Activated naive CD8-positive, alpha-beta T cell treated with anti-CD3 and anti-CD28 coated beads, Interleukin-2, amount 50 U/mL, for 24 hours (primary cell): ENCODE results near the gene SLC39A11.
"Not testable (repeated sequence)": the region's sequence is repeated elsewhere in the genome, so short reads cannot be mapped to it uniquely, and the experiment has no call there.

Source experiments
- ATAC-seq: fragments of 150-1000 bp; cut with Tn5 transposase; one replicate; pipeline ENCODE4 v1.10.0; 2021
- DNase-seq: peaks from one replicate; pipeline ENCODE4 v3.0.0; 2021
- H3K27ac Mint-ChIP-seq: one replicate; pipeline ENCODE4 v1.8.0; 2021; ENCODE audit warnings: mild to moderate bottlenecking, mixed read lengths
- H3K27me3 Mint-ChIP-seq: one replicate; pipeline ENCODE4 v1.8.0; 2021; ENCODE audit warnings: mixed read lengths
- H3K36me3 Mint-ChIP-seq: one replicate; pipeline ENCODE4 v1.8.0; 2021; ENCODE audit warnings: low read depth, mixed read lengths
- H3K4me1 Mint-ChIP-seq: one replicate; pipeline ENCODE4 v1.8.0; 2021; ENCODE audit warnings: mixed read lengths
- H3K4me3 Mint-ChIP-seq: one replicate; pipeline ENCODE4 v1.8.0; 2021; ENCODE audit warnings: mild to moderate bottlenecking, moderate library complexity, mixed read lengths
- H3K9me3 Mint-ChIP-seq: one replicate; pipeline ENCODE4 v1.8.0; 2021; ENCODE audit warnings: mixed read lengths

SLC39A11 gene

GRCh38 chr17:72782985-72783701 is 309.3 kb downstream of the SLC39A11 start:
- no peaks in the 10 kb centered on the region for H3K9me3 Mint-ChIP-seq
- no peak for DNase-seq
- H3K36me3 Mint-ChIP-seq = peaks cover 6% of the 10 kb centered on the region
- H3K4me3 Mint-ChIP-seq = no peak overlapping the region
- H3K4me1 Mint-ChIP-seq = no peaks in the 10 kb centered on the region
- no peak overlapping the region for H3K27ac Mint-ChIP-seq
- H3K27me3 Mint-ChIP-seq = no peaks in the 10 kb centered on the region
- no peak for ATAC-seq

DNA sequence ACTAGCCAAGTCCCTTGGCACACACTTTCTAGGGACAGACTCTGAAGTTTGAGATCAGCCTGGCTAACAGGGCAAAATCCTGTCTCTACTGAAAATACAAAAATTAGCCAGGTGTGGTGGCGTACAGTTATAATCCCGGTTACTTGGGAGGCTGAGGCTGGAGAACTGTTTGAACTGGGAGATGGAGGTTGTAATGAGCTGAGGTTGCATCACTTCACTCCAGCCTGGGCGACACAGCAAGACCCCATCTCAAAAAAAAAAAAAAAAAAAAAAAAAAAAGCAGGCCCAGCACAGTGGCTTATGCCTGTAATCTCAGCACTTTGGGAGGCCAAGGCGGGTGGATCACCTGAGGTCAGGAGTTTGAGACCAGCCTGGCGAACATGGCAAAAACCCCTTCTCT is 310.1 kb downstream of the SLC39A11 start:
- not testable (repeated sequence) for H3K36me3 Mint-ChIP-seq, H3K4me1 Mint-ChIP-seq, H3K27me3 Mint-ChIP-seq, ATAC-seq, H3K27ac Mint-ChIP-seq, H3K9me3 Mint-ChIP-seq, DNase-seq, H3K4me3 Mint-ChIP-seq

DNA sequence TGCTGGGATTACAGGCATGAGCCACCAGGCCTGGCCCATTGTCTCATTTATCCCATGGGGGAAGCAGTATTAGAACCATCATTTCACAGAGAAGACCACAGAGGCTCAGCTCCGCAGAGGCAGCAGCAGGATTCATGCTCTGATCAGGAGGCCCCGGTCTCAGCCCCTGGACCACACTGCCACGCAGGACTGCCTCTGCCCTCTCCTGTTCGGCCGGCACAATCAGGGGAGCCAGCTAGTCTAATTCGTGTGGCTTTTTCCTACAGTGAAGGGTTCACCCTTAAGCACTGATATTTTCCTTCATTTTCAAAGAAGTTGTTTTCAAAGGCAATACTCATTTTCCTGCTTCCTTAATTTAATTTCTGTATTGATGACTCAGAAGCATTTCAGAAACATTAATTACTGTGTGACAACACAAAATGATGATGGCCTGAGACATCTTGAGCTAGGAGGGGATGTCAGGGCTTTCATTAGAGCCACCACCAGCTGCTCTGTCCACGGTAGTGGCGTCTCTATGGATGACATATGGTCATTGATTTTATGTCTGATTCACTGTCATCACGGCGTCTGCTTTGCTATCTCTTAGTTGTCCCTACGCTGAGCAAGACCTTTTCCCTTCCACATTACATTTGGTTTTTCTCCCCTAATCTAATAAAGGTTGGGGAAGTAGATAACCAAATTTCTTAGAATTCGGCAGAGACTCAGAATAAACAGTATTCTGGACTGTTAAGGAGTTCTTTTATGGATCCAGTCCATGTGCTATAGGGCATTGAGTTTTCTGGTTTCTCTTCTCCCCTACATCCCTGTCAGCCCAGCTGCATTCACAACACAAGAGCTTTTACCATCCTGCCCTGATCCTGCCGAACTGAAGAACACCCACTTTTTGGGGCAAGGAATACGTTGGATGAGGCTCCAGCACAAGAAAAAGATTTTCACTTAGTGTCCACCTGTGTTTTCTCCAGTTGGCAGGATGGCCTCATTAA is 314.0 kb downstream of the SLC39A11 start:
- no peaks in the 10 kb centered on the region for H3K9me3 Mint-ChIP-seq
- no peak overlapping the region for H3K27ac Mint-ChIP-seq
- ATAC-seq (no peak), DNase-seq (no peak)
- no peaks in the 10 kb centered on the region for H3K4me1 Mint-ChIP-seq
- H3K27me3 Mint-ChIP-seq = no peaks in the 10 kb centered on the region
- no peak overlapping the region for H3K4me3 Mint-ChIP-seq
- H3K36me3 Mint-ChIP-seq = peaks cover 5% of the 10 kb centered on the region

- ATAC-seq (no peak), DNase-seq (no peak)
- H3K27ac Mint-ChIP-seq = no peak overlapping the region
- H3K4me1 Mint-ChIP-seq = no peaks in the 10 kb centered on the region
- H3K4me3 Mint-ChIP-seq = no peak overlapping the region
- H3K9me3 Mint-ChIP-seq = no peaks in the 10 kb centered on the region
- H3K36me3 Mint-ChIP-seq = peaks cover 11% of the 10 kb centered on the region
- H3K27me3 Mint-ChIP-seq = no peaks in the 10 kb centered on the region
Measured at GRCh38 chr17:72775919-72776318, 316.6 kb downstream of the SLC39A11 start.

DNA sequence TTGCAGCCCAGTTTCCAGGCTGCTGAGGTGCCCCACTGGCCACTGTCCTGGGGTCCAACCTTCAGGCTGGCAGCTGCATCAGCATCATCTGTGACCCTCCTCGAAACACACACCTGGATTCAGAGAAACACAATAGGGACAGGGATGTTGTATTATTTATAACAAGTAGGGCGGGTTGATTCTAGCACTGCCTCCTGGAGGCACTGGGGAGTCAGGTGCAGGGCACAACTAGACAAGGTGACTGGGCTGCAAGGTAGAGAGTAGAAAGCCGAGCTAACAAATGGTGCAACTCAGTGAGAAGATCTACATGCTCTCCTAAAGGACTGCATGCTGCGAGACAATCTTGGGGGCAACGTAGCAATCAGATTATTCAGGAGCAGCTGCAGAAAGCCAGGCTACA is 317.3 kb downstream of the SLC39A11 start:
- Mint-ChIP-seq H3K9me3 (no peaks in the 10 kb centered on the region), H3K27me3 (no peaks in the 10 kb centered on the region), H3K27ac (no peak overlapping the region), H3K36me3 (peaks cover 14% of the 10 kb centered on the region), H3K4me3 (no peak overlapping the region), H3K4me1 (no peaks in the 10 kb centered on the region)
- DNase-seq = no peak
- ATAC-seq = no peak

DNA sequence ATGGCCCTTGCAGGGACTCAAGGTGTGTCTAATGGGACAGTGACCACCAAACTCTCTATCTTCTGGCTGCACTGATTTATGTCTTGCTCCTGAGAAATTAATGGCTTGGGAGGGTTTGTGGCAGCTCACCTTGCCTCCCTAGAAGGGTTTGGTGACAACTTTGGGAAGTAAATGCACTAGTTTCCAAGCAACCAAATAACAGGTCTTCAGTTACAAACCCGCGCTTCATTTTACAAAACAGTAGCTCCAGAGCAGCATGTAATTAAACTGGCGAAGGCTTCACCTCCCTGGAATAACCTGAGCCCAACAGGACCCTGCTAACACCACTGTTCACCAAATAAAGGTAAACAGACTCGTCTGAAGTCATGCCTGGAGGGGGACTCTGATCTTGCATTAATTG is 318.3 kb downstream of the SLC39A11 start:
- Mint-ChIP-seq H3K27ac (no peak overlapping the region), H3K27me3 (no peaks in the 10 kb centered on the region), H3K9me3 (no peaks in the 10 kb centered on the region), H3K4me1 (no peaks in the 10 kb centered on the region), H3K36me3 (peaks cover 19% of the 10 kb centered on the region), H3K4me3 (no peak overlapping the region)
- no peak for DNase-seq
- ATAC-seq = no peak

- not testable (repeated sequence) for H3K4me1 Mint-ChIP-seq, DNase-seq, H3K27me3 Mint-ChIP-seq, ATAC-seq, H3K9me3 Mint-ChIP-seq, H3K27ac Mint-ChIP-seq, H3K4me3 Mint-ChIP-seq
- H3K36me3 Mint-ChIP-seq = peaks cover 19% of the 10 kb centered on the region
Measured at GRCh38 chr17:72773225-72773624, 319.3 kb downstream of the SLC39A11 start.

DNA sequence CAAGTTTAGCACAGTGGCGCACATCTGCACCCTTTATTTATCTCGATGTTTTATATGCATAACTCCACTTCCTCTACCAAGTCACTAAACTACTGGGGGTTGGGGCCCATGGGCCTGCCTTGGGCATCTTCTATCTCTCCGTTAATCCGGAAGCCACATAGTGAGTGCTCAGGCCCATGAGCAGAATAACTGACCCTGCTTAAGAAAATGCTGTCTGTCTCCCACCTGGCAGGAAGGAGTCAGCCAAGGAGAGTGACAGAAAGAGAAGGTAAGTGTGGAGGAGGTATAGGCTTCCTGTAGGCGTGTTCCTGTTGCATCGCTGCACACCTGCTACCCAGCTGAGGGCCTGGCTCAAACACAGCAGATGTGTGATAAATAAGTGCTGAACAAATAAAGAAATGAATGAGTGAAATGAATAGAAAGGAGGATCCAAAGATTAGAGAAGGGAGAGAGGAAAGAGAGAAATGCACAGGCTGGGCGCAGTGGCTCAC is 320.1 kb downstream of the SLC39A11 start:
- Mint-ChIP-seq H3K27me3 (no peaks in the 10 kb centered on the region), H3K9me3 (no peaks in the 10 kb centered on the region), H3K36me3 (peaks cover 19% of the 10 kb centered on the region), H3K4me1 (no peaks in the 10 kb centered on the region), H3K27ac (no peak overlapping the region), H3K4me3 (no peak overlapping the region)
- DNase-seq (no peak), ATAC-seq (no peak)

- Mint-ChIP-seq H3K4me1 (no peaks in the 10 kb centered on the region), H3K27me3 (no peaks in the 10 kb centered on the region), H3K4me3 (no peak overlapping the region), H3K27ac (no peak overlapping the region), H3K9me3 (no peaks in the 10 kb centered on the region), H3K36me3 (peaks cover 19% of the 10 kb centered on the region)
- DNase-seq = no peak
- ATAC-seq = no peak
Measured at GRCh38 chr17:72771734-72772133, 320.8 kb downstream of the SLC39A11 start.

- no peaks in the 10 kb centered on the region for H3K4me1 Mint-ChIP-seq
Measured at GRCh38 chr17:72766761-72767356, 325.6 kb downstream of the SLC39A11 start.

DNA sequence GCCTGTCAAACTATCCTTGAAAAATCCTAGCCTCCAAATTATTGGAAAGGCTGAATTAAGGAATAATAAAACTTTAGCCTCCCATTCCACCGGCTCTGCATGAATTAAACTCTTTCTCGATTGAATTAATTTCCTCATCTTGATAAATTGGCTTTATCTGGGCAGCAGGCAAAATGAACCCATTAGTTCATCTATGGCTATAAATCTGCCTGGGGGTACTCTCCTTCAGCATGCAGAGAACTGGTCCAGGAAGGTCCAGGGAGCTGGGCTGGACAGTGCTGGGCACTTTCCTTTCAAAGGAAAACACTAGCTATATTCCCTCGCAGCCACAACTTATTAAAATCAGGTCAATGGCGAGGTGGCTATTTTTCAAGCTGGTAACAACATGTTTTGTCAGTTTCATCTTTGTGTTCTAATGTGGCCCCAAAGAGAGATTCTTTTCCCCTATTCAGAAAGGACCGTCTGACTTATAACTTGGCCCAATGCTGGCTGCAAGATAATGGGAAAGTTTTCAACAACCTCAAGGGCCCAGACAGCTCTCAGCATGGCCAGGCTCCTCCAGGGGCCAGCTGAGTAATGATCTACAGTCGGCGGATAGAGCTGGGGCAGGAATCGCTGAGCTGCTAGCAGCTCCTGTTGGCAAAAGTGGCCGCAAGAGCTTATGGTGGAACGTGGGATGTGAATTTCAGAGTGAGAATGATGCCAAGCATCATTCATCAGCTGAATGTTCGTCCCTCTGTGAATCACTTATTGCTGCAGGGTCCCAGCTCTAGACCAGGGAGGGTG is 326.9 kb downstream of the SLC39A11 start:
- Mint-ChIP-seq H3K36me3 (peaks cover 7% of the 10 kb centered on the region), H3K27ac (no peak overlapping the region), H3K9me3 (no peaks in the 10 kb centered on the region), H3K4me3 (no peak overlapping the region), H3K27me3 (no peaks in the 10 kb centered on the region), H3K4me1 (no peaks in the 10 kb centered on the region)
- DNase-seq = no peak
- ATAC-seq = no peak

More at GRCh38 chr17:72766761-72767356, 325.6 kb downstream of the SLC39A11 start:
- no peaks in the 10 kb centered on the region for H3K27me3 Mint-ChIP-seq
- no peak overlapping the region for H3K4me3 Mint-ChIP-seq
- DNase-seq (no peak), ATAC-seq (no peak)
- H3K9me3 Mint-ChIP-seq = no peaks in the 10 kb centered on the region
- H3K36me3 Mint-ChIP-seq = peaks cover 13% of the 10 kb centered on the region
- no peak overlapping the region for H3K27ac Mint-ChIP-seq

DNA sequence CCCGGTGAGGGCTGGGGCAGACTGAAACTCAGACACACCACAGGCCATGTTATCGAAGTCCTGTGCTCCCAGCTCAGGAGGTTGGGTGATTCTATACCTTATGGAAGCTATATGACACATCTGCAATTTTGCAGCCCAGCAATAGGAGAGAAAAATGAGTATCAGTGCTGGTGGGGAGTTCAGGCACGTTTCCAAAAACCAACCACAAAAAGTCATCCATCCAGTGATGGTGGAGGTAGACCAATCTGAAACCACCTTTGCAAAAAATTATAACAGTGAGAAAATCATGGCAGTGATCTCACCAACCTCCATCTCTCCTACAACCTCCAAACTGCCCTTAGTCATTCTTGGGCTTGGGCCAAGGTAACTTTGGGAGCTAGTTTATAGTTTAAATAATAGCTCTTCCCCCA is 327.9 kb downstream of the SLC39A11 start:
- no peaks in the 10 kb centered on the region for H3K9me3 Mint-ChIP-seq
- H3K27ac Mint-ChIP-seq = no peak overlapping the region
- H3K27me3 Mint-ChIP-seq = no peaks in the 10 kb centered on the region
- H3K36me3 Mint-ChIP-seq = no peaks in the 10 kb centered on the region
- no peaks in the 10 kb centered on the region for H3K4me1 Mint-ChIP-seq
- no peak for DNase-seq
- ATAC-seq = no peak
- H3K4me3 Mint-ChIP-seq = no peak overlapping the region

- ATAC-seq = no peak
- DNase-seq = no peak
- no peaks in the 10 kb centered on the region for H3K36me3 Mint-ChIP-seq
- H3K4me3 Mint-ChIP-seq = no peak overlapping the region
- H3K4me1 Mint-ChIP-seq = no peaks in the 10 kb centered on the region
- no peaks in the 10 kb centered on the region for H3K27me3 Mint-ChIP-seq
- no peak overlapping the region for H3K27ac Mint-ChIP-seq
- H3K9me3 Mint-ChIP-seq = no peaks in the 10 kb centered on the region
Measured at GRCh38 chr17:72763981-72764380, 328.5 kb downstream of the SLC39A11 start.
